Memory B cell (primary cell): ENCODE data around the gene EED.
A peak's percentile ranks its signal among the peaks of the same experiment; 100 is the strongest.

Source experiments
- ATAC-seq: fragments of 150-1000 bp; cut with Tn5 transposase; 2 replicates; pipeline ENCODE4 v1.10.0; 2021; ENCODE audit warnings: low read depth, mild to moderate bottlenecking, moderate library complexity
- DNase-seq, 2 donors: peaks; one replicate each; pipeline ENCODE4 v3.0.0; 2022; ENCODE audit warnings: low spot score in 2 of 2
- H3K27ac Mint-ChIP-seq: one replicate; pipeline ENCODE4 v1.8.0; 2022; ENCODE audit warnings: mild to moderate bottlenecking, moderate library complexity, mixed read lengths
- H3K27me3 Mint-ChIP-seq: one replicate; pipeline ENCODE4 v1.8.0; 2022; ENCODE audit warnings: mixed read lengths
- H3K36me3 Mint-ChIP-seq: one replicate; pipeline ENCODE4 v1.8.0; 2022; ENCODE audit warnings: mild to moderate bottlenecking, mixed read lengths
- H3K4me1 Mint-ChIP-seq: one replicate; pipeline ENCODE4 v1.8.0; 2022; ENCODE audit warnings: mixed read lengths
- H3K4me3 Mint-ChIP-seq: one replicate; pipeline ENCODE4 v1.8.0; 2022; ENCODE audit warnings: mild to moderate bottlenecking, moderate library complexity, mixed read lengths
- H3K9me3 Mint-ChIP-seq: one replicate; pipeline ENCODE4 v1.8.0; 2022; ENCODE audit warnings: mixed read lengths

EED gene

GRCh38 chr11:86244522-86245368, at the start of gene EED:
Gene EED (plus strand): TSS chr11:86244753. CDS start chr11:86245230, 477 bp downstream.
- Mint-ChIP-seq H3K36me3 (no peaks in the 10 kb centered on the region), H3K27me3 (no peaks in the 10 kb centered on the region), H3K9me3 (no peaks in the 10 kb centered on the region), H3K4me3 (no peak within 1 kb of the TSS), H3K4me1 (peaks cover 31% of the 10 kb centered on the region), H3K27ac (no peak within 1 kb of the TSS)
- DNase-seq: peak; percentile 86 to 92
- ATAC-seq: peak; percentile 81

- no peak for DNase-seq
- peaks cover 18% of the 10 kb centered on the region for H3K4me1 Mint-ChIP-seq
- H3K9me3 Mint-ChIP-seq: no peaks in the 10 kb centered on the region
- H3K27ac Mint-ChIP-seq: no peak overlapping the region
- no peak overlapping the region for H3K4me3 Mint-ChIP-seq
- H3K27me3 Mint-ChIP-seq: no peaks in the 10 kb centered on the region
- H3K36me3 Mint-ChIP-seq: peaks cover 3% of the 10 kb centered on the region
- ATAC-seq: no peak
Measured at GRCh38 chr11:86194998-86195397, 49.6 kb upstream of the EED start.

DNA sequence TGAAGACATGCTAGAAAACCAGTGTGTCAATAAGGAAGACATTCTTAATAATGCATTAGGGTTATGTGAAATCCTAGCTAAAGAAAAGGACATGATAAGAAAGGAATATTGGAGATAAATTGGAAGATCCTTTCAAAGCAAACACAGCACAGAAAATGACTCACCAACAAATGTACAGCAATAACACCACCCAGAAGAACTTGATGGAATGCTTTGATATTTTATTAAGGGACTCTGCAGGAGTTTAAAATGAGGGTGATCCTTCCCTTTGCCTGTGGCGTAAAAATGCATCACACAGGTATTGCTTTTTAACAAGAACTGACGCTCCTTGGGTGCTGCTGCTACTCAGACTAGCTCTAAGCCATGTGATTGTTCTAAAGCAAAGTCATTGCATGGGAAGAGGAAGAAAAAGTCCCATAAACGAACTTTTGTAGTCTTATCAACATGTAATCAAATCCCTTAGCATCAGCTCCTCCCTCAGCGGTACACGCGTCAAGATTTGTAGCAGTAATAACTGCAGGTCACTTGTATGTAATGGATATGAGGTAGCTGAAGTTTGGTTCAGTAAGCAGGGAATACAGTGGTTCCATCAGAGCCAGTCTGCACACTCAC, 48.4 kb upstream of the EED start:
- Mint-ChIP-seq H3K4me1 (peaks cover 16% of the 10 kb centered on the region), H3K4me3 (no peak overlapping the region), H3K9me3 (no peaks in the 10 kb centered on the region), H3K27ac (no peak overlapping the region), H3K36me3 (peaks cover 1% of the 10 kb centered on the region), H3K27me3 (no peaks in the 10 kb centered on the region)
- no peak for ATAC-seq
- no peak for DNase-seq

- Mint-ChIP-seq H3K4me3 (no peak overlapping the region), H3K9me3 (no peaks in the 10 kb centered on the region), H3K36me3 (no peaks in the 10 kb centered on the region), H3K27ac (no peak overlapping the region), H3K27me3 (no peaks in the 10 kb centered on the region), H3K4me1 (peaks cover 15% of the 10 kb centered on the region)
- DNase-seq (no peak), ATAC-seq (no peak)
Measured at GRCh38 chr11:86196913-86197312, 47.6 kb upstream of the EED start.

- Mint-ChIP-seq H3K9me3 (no peaks in the 10 kb centered on the region), H3K27ac (no peak overlapping the region), H3K27me3 (no peaks in the 10 kb centered on the region), H3K36me3 (no peaks in the 10 kb centered on the region), H3K4me1 (peaks cover 14% of the 10 kb centered on the region), H3K4me3 (no peak overlapping the region)
- no peak for ATAC-seq
- no peak for DNase-seq
Measured at GRCh38 chr11:86197448-86197847, 47.1 kb upstream of the EED start.

GRCh38 chr11:86198139-86198538, 46.4 kb upstream of the EED start:
- Mint-ChIP-seq H3K27me3 (no peaks in the 10 kb centered on the region), H3K4me1 (peaks cover 8% of the 10 kb centered on the region), H3K9me3 (no peaks in the 10 kb centered on the region), H3K36me3 (no peaks in the 10 kb centered on the region), H3K4me3 (no peak overlapping the region), H3K27ac (no peak overlapping the region)
- no peak for ATAC-seq
- no peak for DNase-seq

GRCh38 chr11:86199354-86199753, 45.2 kb upstream of the EED start:
- Mint-ChIP-seq H3K36me3 (no peaks in the 10 kb centered on the region), H3K4me1 (peaks cover 7% of the 10 kb centered on the region), H3K4me3 (no peak overlapping the region), H3K27me3 (no peaks in the 10 kb centered on the region), H3K27ac (no peak overlapping the region), H3K9me3 (no peaks in the 10 kb centered on the region)
- no peak for DNase-seq
- ATAC-seq: no peak

- ATAC-seq: no peak
- no peaks in the 10 kb centered on the region for H3K27me3 Mint-ChIP-seq
Measured at GRCh38 chr11:86201371-86201884, 43.1 kb upstream of the EED start.

GRCh38 chr11:86202013-86202336, 42.6 kb upstream of the EED start:
- peaks cover 6% of the 10 kb centered on the region for H3K4me1 Mint-ChIP-seq
- no peak overlapping the region for H3K27ac Mint-ChIP-seq
- H3K9me3 Mint-ChIP-seq: no peaks in the 10 kb centered on the region
- no peak overlapping the region for H3K4me3 Mint-ChIP-seq
- ATAC-seq: peak; percentile 51
- no peaks in the 10 kb centered on the region for H3K27me3 Mint-ChIP-seq
- no peaks in the 10 kb centered on the region for H3K36me3 Mint-ChIP-seq
- DNase-seq: no peak

More at GRCh38 chr11:86201371-86201884, 43.1 kb upstream of the EED start:
- H3K4me1 Mint-ChIP-seq: peaks cover 6% of the 10 kb centered on the region
- H3K9me3 Mint-ChIP-seq: no peaks in the 10 kb centered on the region
- no peak for DNase-seq
- no peak overlapping the region for H3K4me3 Mint-ChIP-seq
- no peaks in the 10 kb centered on the region for H3K36me3 Mint-ChIP-seq
- no peak overlapping the region for H3K27ac Mint-ChIP-seq

- no peak for ATAC-seq
- Mint-ChIP-seq H3K4me3 (no peak overlapping the region), H3K36me3 (no peaks in the 10 kb centered on the region), H3K9me3 (no peaks in the 10 kb centered on the region), H3K4me1 (peaks cover 9% of the 10 kb centered on the region), H3K27me3 (no peaks in the 10 kb centered on the region), H3K27ac (peak overlapping the region; percentile 66)
- no peak for DNase-seq
Measured at GRCh38 chr11:86204356-86204755, 40.2 kb upstream of the EED start.

DNA sequence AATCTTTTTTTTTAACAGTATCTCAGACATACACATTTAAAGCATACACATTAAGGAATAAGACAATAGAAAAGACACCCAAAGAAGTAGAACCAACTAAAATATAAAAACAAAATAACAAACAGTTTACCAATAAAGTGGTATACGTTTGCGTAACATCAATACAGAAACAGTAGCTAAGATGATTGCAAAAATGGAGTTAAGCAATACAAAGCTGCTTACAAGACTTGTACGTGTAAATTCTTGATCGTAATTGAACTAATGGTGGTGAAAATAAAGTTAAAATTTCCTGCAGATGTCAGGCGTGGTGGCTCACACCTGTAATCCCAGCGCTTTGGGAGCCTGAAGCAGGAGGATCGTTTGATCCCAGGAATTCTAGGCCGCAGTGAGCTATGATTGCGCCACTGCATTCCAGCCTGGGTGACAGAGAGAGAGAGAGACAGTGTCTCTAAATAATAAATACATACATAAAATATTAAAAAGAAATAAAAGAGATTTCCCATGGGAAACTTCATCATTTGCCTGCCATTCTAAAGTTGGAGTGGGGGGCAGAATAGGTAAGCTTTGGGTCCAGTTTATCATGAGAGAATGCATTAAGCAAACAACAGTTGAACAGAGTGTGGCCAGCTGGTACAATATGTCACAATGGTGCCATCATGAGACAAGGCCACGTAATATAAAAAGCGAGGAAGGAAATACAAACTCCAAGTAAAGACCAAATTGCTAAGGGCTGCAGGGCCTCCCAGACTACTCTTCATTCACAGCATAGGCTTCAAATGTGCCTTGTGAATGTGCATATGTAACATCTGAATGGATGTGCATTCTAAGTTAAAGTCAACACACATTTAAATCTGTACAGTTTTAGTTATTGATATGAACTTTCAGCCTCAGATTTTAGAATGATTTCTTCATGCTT, 38.9 kb upstream of the EED start:
- Mint-ChIP-seq H3K4me3 (no peak overlapping the region), H3K27ac (no peak overlapping the region), H3K27me3 (no peaks in the 10 kb centered on the region), H3K36me3 (no peaks in the 10 kb centered on the region), H3K9me3 (no peaks in the 10 kb centered on the region), H3K4me1 (peaks cover 9% of the 10 kb centered on the region)
- no peak for ATAC-seq
- no peak for DNase-seq

- no peaks in the 10 kb centered on the region for H3K9me3 Mint-ChIP-seq
- ATAC-seq: no peak
Measured at GRCh38 chr11:86206337-86206695, 38.2 kb upstream of the EED start.

DNA sequence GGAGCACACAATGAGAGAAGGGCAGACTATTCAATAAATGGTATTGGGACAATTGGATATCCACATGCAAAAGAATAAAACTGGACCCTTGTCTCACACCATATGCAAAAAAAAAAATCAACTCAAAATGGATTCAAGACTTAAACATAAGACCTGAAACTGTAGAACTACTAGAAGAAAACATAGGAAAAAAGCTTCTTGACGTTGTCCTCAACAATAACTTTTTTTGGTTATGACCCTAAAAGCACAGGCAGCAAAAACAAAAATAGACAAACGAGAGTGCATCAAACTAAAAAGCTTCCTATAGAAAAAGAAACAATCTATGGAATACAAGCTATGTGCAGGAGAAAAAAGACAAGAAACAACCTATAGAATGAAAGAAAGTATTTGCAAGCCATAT, 37.1 kb upstream of the EED start:
- Mint-ChIP-seq H3K27ac (no peak overlapping the region), H3K9me3 (no peaks in the 10 kb centered on the region), H3K4me3 (no peak overlapping the region), H3K27me3 (no peaks in the 10 kb centered on the region), H3K4me1 (peaks cover 9% of the 10 kb centered on the region), H3K36me3 (no peaks in the 10 kb centered on the region)
- ATAC-seq (no peak), DNase-seq (no peak)

More at GRCh38 chr11:86206337-86206695, 38.2 kb upstream of the EED start:
- no peaks in the 10 kb centered on the region for H3K27me3 Mint-ChIP-seq
- no peak for DNase-seq
- no peak overlapping the region for H3K4me3 Mint-ChIP-seq
- H3K27ac Mint-ChIP-seq: no peak overlapping the region
- peaks cover 9% of the 10 kb centered on the region for H3K4me1 Mint-ChIP-seq
- no peaks in the 10 kb centered on the region for H3K36me3 Mint-ChIP-seq

- no peaks in the 10 kb centered on the region for H3K27me3 Mint-ChIP-seq
- no peak overlapping the region for H3K27ac Mint-ChIP-seq
- H3K4me1 Mint-ChIP-seq: peaks cover 9% of the 10 kb centered on the region
- no peak for ATAC-seq
- no peaks in the 10 kb centered on the region for H3K9me3 Mint-ChIP-seq
- H3K4me3 Mint-ChIP-seq: no peak overlapping the region
- H3K36me3 Mint-ChIP-seq: no peaks in the 10 kb centered on the region
- no peak for DNase-seq
Measured at GRCh38 chr11:86208572-86208971, 36.0 kb upstream of the EED start.
